Measurements from ENCODE around the gene DPH2. TPM values are rescaled to one million over a fixed set of nuclear protein-coding genes. Genes with fewer than 3 reads are reported as not detected.
A peak's percentile ranks its signal among the peaks of the same experiment; 100 is the strongest.

DPH2 gene
- total RNA-seq, 4 donors from 2014 or later, result 5.1 to 18.5 (median 12.3) TPM

GRCh38 chr1:43986712-43987111, 16.9 kb downstream of the DPH2 start:
- Histone ChIP-seq H3K27me3 (no peaks in the 10 kb centered on the region), H3K27ac (no peak overlapping the region), H3K9me3 (no peaks in the 10 kb centered on the region), H3K36me3 (no peaks in the 10 kb centered on the region), H3K4me3 (no peak overlapping the region), H3K4me1 (no peaks in the 10 kb centered on the region)
- DNase-seq, result no peak
- no peak for TF ChIP-seq POLR2A (IDR thresholded peaks at IDR 0.05)
- no peak for TF ChIP-seq CTCF (IDR thresholded peaks at IDR 0.05)
- intact Hi-C loops (cut with DNase I; ENCODE audit: low total_unique reads), result no loop called here

GRCh38 chr1:43987159-43987902, 17.5 kb downstream of the DPH2 start:
- Histone ChIP-seq H3K4me1 (no peaks in the 10 kb centered on the region), H3K27me3 (no peaks in the 10 kb centered on the region), H3K36me3 (no peaks in the 10 kb centered on the region), H3K27ac (no peak overlapping the region), H3K9me3 (no peaks in the 10 kb centered on the region), H3K4me3 (no peak overlapping the region)
- TF ChIP-seq POLR2A (IDR thresholded peaks at IDR 0.05) (no peak), CTCF (IDR thresholded peaks at IDR 0.05) (no peak)
- no peak for DNase-seq
- intact Hi-C loops (cut with DNase I; ENCODE audit: low total_unique reads), result no loop called here

- H3K36me3 ChIP-seq, result no peaks in the 10 kb centered on the region
- no peaks in the 10 kb centered on the region for H3K9me3 ChIP-seq
- H3K27ac ChIP-seq, result peak overlapping the region; percentile 37 to 75
- TF ChIP-seq CTCF (IDR thresholded peaks at IDR 0.05) (no peak), POLR2A (IDR thresholded peaks at IDR 0.05) (no peak)
- intact Hi-C loops (cut with DNase I; ENCODE audit: low total_unique reads), result no loop called here
- H3K27me3 ChIP-seq, result no peaks in the 10 kb centered on the region
- peak overlapping the region; percentile 55 to 62 for H3K4me3 ChIP-seq
- H3K4me1 ChIP-seq, result no peaks in the 10 kb centered on the region
- DNase-seq, result no peak
Measured at GRCh38 chr1:43990271-43991199, 20.7 kb downstream of the DPH2 start.

- Histone ChIP-seq H3K4me3 (peak overlapping the region; percentile 55 to 62), H3K9me3 (no peaks in the 10 kb centered on the region), H3K27ac (peak overlapping the region; percentile 37 to 75), H3K4me1 (no peaks in the 10 kb centered on the region), H3K27me3 (no peaks in the 10 kb centered on the region), H3K36me3 (no peaks in the 10 kb centered on the region)
- TF ChIP-seq CTCF (IDR thresholded peaks at IDR 0.05), result no peak
- TF ChIP-seq POLR2A (IDR thresholded peaks at IDR 0.05), result peak in 1 of 2 donors; percentile 15
- no peak for DNase-seq
- intact Hi-C loops (cut with DNase I; ENCODE audit: low total_unique reads), result no loop called here
Measured at GRCh38 chr1:43991200-43991475, 21.3 kb downstream of the DPH2 start.

All from uterus (tissue), 4 donors.